GM12864 (cell line): ENCODE results near the gene HCN4.
A peak's percentile ranks its signal among the peaks of the same experiment; 100 is the strongest.

Experiments used
- DNase-seq: peaks from one replicate; pipeline ENCODE4 v3.0.0-alpha.2; 2011; ENCODE audit warnings: low read depth
- H3K4me3 ChIP-seq: 2 replicates; pipeline ENCODE4 v1.5.1; 2011; ENCODE audit warnings: mild to moderate bottlenecking, low read depth, low read length, control low read depth
- TF ChIP-seq, protein P1 (sequence below): IDR thresholded peaks from 2 replicates; pipeline ENCODE4 v1.5.1; 2011; ENCODE audit warnings: low read depth, mild to moderate bottlenecking, moderate library complexity, low read length, control low read depth, inconsistent platforms; ENCODE audit errors: missing control alignments

Gene HCN4

DNA sequence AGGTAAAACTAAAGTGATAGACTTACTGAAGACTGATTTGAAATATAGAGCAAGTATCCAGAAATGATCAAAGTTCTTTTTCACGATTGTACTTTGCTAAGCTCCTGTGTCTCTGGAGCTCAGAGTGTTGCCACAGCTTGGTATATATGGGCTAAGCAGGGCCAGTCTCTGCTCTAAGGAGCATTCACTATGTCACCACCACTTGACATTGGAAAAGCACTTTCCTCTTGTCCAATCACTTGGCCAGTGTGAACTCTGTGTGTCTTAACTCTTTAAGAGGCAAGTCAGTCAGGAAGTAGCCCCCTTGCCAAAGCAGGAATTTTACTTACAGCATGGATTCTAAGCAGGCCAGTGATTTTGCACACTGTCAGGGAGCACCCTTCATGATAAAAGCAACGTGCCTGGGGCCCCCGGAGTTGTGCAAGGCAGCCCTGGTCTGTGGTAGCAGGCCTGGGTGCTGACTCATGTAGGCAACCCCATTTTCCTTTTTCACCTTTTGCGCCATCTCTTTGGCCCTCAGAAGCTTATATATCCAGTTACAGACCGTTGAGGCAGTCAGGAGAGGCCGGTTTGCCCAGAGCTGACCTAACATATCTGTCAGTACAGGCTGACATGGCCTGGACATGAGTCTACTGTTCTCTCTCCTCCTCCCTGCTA lies 73.0 kb downstream of the HCN4 start:
- TF ChIP-seq, protein P1, sequence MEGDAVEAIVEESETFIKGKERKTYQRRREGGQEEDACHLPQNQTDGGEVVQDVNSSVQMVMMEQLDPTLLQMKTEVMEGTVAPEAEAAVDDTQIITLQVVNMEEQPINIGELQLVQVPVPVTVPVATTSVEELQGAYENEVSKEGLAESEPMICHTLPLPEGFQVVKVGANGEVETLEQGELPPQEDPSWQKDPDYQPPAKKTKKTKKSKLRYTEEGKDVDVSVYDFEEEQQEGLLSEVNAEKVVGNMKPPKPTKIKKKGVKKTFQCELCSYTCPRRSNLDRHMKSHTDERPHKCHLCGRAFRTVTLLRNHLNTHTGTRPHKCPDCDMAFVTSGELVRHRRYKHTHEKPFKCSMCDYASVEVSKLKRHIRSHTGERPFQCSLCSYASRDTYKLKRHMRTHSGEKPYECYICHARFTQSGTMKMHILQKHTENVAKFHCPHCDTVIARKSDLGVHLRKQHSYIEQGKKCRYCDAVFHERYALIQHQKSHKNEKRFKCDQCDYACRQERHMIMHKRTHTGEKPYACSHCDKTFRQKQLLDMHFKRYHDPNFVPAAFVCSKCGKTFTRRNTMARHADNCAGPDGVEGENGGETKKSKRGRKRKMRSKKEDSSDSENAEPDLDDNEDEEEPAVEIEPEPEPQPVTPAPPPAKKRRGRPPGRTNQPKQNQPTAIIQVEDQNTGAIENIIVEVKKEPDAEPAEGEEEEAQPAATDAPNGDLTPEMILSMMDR, result no peak
- H3K4me3 ChIP-seq, result no peak overlapping the region
- no peak for DNase-seq

- H3K4me3 ChIP-seq, result no peak overlapping the region
- DNase-seq, result no peak
- TF ChIP-seq, protein P1, result no peak
Observed at GRCh38 chr15:73293773-73294172, 75.0 kb downstream of the HCN4 start.

- TF ChIP-seq, protein P1, result no peak
- no peak for DNase-seq
- no peak overlapping the region for H3K4me3 ChIP-seq
Observed at GRCh38 chr15:73291441-73291840, 77.3 kb downstream of the HCN4 start.

DNA sequence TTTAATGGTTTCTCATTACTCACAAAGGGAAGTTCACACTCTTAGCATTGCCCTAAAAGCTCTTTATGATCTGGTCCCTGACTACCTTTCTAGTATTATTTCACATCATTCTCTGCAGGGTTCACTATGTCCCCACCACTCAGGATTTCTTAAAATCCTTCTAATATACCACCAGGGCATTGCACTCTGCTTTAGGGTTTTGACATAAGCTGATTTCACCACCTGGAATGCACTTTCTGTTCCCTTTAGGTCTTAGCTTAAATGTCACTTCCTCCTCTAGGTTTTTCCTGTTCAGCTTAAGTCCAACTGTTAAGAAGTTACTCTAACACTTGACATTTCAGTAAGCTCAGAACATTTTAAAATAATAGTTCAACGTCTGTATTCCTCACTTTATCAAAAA lies 81.7 kb downstream of the HCN4 start:
- TF ChIP-seq, protein P1, result no peak
- H3K4me3 ChIP-seq, result no peak overlapping the region
- DNase-seq, result no peak

DNA sequence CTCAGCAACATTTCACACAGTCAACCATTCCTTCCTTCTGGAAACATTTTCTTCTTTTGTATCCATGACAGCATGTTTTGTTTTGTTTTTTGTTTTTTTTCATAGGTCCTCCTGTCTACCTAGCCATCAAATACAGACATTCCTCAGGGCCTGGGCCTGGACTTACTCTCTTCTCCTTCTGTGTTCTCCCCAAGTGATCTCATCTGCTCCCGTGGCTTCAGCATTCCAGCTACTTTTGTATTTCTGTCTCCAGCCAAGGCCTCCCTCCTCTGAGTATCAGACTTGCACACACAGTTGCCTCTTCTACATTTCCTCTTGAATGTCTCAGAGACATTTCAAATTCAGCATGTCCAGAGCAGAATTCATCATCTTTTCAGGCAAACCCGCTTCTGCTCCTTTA lies 82.4 kb downstream of the HCN4 start:
- no peak for DNase-seq
- H3K4me3 ChIP-seq, result no peak overlapping the region
- TF ChIP-seq, protein P1, result no peak

DNA sequence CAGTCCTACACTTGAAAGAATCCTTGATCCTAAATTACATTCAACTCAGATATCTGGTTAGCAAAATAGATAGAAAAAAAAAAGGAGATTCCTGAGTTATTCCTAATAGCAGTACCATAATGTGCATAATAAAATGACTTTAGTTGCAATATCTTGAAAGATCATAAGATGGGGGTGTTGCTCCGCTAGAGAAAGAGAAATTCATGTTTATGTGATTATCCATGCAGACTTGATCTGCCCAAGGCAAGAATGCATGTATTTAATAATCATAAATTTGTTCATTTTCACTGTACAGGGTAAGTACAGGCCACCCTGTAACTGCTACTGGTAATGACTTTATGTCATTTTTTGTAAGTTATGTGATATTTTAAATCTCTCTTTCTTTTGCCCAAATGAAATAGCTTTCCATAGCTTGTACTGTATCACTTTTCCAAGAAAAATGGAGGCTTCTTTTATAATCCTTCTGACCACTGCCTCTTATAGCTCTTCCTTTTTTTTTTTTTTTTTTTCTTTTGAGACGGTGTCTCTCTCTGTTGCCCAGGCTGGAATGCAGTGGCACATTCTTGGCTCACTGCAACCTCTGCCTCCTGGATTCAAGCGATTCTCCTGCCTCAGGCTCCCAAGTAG lies 84.6 kb downstream of the HCN4 start:
- H3K4me3 ChIP-seq, result no peak overlapping the region
- TF ChIP-seq, protein P1, result peak; percentile 35
- no peak for DNase-seq
